ENCODE measurements around the gene MIPOL1.
"Not testable (repeated sequence)": the region's sequence is repeated elsewhere in the genome, so short reads cannot be mapped to it uniquely, and the experiment has no call there.

MIPOL1 gene

GRCh38 chr14:37284760-37285159, 87.0 kb downstream of the MIPOL1 start:
- Mint-ChIP-seq H3K4me3 (no peak overlapping the region), H3K4me1 (no peaks in the 10 kb centered on the region), H3K27me3 (ENCODE audit: low read depth) (no peaks in the 10 kb centered on the region), H3K9me3 (peaks cover 2% of the 10 kb centered on the region), H3K36me3 (ENCODE audit: low read depth) (peaks cover 14% of the 10 kb centered on the region), H3K27ac (no peak overlapping the region)
- TF ChIP-seq CTCF (IDR thresholded peaks at IDR 0.05; ENCODE audit: unreplicated experiment in 3 of 3): no peak

- peaks cover 2% of the 10 kb centered on the region for H3K9me3 Mint-ChIP-seq
- H3K36me3 Mint-ChIP-seq (ENCODE audit: low read depth): peaks cover 19% of the 10 kb centered on the region
- H3K27ac Mint-ChIP-seq: no peak overlapping the region
- H3K4me3 Mint-ChIP-seq: no peak overlapping the region
- no peak for TF ChIP-seq CTCF (IDR thresholded peaks at IDR 0.05; ENCODE audit: unreplicated experiment in 3 of 3)
- H3K27me3 Mint-ChIP-seq (ENCODE audit: low read depth): no peaks in the 10 kb centered on the region
- no peaks in the 10 kb centered on the region for H3K4me1 Mint-ChIP-seq
Observed at GRCh38 chr14:37285220-37285619, 87.5 kb downstream of the MIPOL1 start.

- Mint-ChIP-seq H3K9me3 (peaks cover 20% of the 10 kb centered on the region), H3K27ac (no peak overlapping the region), H3K4me1 (no peaks in the 10 kb centered on the region), H3K4me3 (no peak overlapping the region), H3K36me3 (ENCODE audit: low read depth) (peaks cover 54% of the 10 kb centered on the region), H3K27me3 (ENCODE audit: low read depth) (no peaks in the 10 kb centered on the region)
- TF ChIP-seq CTCF (IDR thresholded peaks at IDR 0.05; ENCODE audit: unreplicated experiment in 3 of 3): no peak
Observed at GRCh38 chr14:37289688-37290087, 92.0 kb downstream of the MIPOL1 start.

- H3K4me1 Mint-ChIP-seq; H3K27me3 Mint-ChIP-seq (ENCODE audit: low read depth); H3K4me3 Mint-ChIP-seq; H3K27ac Mint-ChIP-seq: not testable (repeated sequence)
- H3K36me3 Mint-ChIP-seq (ENCODE audit: low read depth): peaks cover 60% of the 10 kb centered on the region
- H3K9me3 Mint-ChIP-seq: peaks cover 39% of the 10 kb centered on the region
Observed at GRCh38 chr14:37295262-37295661, 97.5 kb downstream of the MIPOL1 start.

- no peaks in the 10 kb centered on the region for H3K27me3 Mint-ChIP-seq (ENCODE audit: low read depth)
- H3K4me1 Mint-ChIP-seq: no peaks in the 10 kb centered on the region
Observed at GRCh38 chr14:37311252-37311651, 113.5 kb downstream of the MIPOL1 start.

GRCh38 chr14:37318938-37319337, 121.2 kb downstream of the MIPOL1 start:
- Mint-ChIP-seq H3K36me3 (ENCODE audit: low read depth) (peaks cover 5% of the 10 kb centered on the region), H3K4me1 (no peaks in the 10 kb centered on the region), H3K27me3 (ENCODE audit: low read depth) (no peaks in the 10 kb centered on the region), H3K9me3 (peaks cover 3% of the 10 kb centered on the region), H3K27ac (no peak overlapping the region), H3K4me3 (no peak overlapping the region)
- TF ChIP-seq CTCF (IDR thresholded peaks at IDR 0.05; ENCODE audit: unreplicated experiment in 3 of 3): no peak

More at GRCh38 chr14:37311252-37311651, 113.5 kb downstream of the MIPOL1 start:
- H3K9me3 Mint-ChIP-seq: no peaks in the 10 kb centered on the region
- no peak overlapping the region for H3K4me3 Mint-ChIP-seq
- TF ChIP-seq CTCF (IDR thresholded peaks at IDR 0.05; ENCODE audit: unreplicated experiment in 3 of 3): no peak
- peaks cover 9% of the 10 kb centered on the region for H3K36me3 Mint-ChIP-seq (ENCODE audit: low read depth)
- H3K27ac Mint-ChIP-seq: no peak overlapping the region

Measured in nephron (organoid).